Spleen (tissue), 11 donors: ENCODE data around the gene CA10. TPM values are rescaled to one million over a fixed set of nuclear protein-coding genes. Genes with fewer than 3 reads are reported as not detected.

Source experiments
- DNase-seq: peaks from one replicate; pipeline ENCODE4 v3.0.0-alpha.2; 2020
- H3K27ac ChIP-seq, 8 donors: fragments of 200-600 bp; sonication (generic) in 7 of 8; 1 replicate in 4 of 8; 2 replicates in 4 of 8; pipeline versions ENCODE4 v1.5.0 to v1.8.0; 2016 to 2021; ENCODE audit warnings: inconsistent platforms in 4 of 8, mild to moderate bottlenecking in 4 of 8, moderate library complexity in 1 of 8
- H3K27me3 ChIP-seq, 7 donors: fragments of 200-600 bp; sonication (generic) in 6 of 7; replicated peaks in 1 of 7; 1 replicate in 4 of 7; 2 replicates in 3 of 7; pipeline versions ENCODE4 v1.5.0 to v1.8.0; 2016 to 2021; ENCODE audit warnings: inconsistent platforms in 3 of 7, mild to moderate bottlenecking in 1 of 7
- H3K36me3 ChIP-seq, 6 donors: fragments of 200-600 bp; sonication (generic) in 5 of 6; 1 replicate in 4 of 6; 2 replicates in 2 of 6; pipeline versions ENCODE4 v1.5.0 to v1.8.0; 2016 to 2021; ENCODE audit warnings: inconsistent platforms in 2 of 6
- H3K4me1 ChIP-seq, 6 donors: fragments of 200-600 bp; sonication (generic) in 5 of 6; 1 replicate in 3 of 6; 2 replicates in 3 of 6; pipeline versions ENCODE4 v1.5.0 to v1.8.0; 2016 to 2021; ENCODE audit warnings: inconsistent platforms in 3 of 6
- H3K4me3 ChIP-seq, 8 donors: fragments of 200-600 bp; sonication (generic) in 7 of 8; 1 replicate in 4 of 8; 2 replicates in 4 of 8; pipeline versions ENCODE4 v1.5.0 to v1.8.0; 2016 to 2021; ENCODE audit warnings: inconsistent platforms in 4 of 8, mild to moderate bottlenecking in 4 of 8, moderate library complexity in 2 of 8
- H3K9me3 ChIP-seq, 8 donors: fragments of 200-600 bp; sonication (generic) in 7 of 8; 1 replicate in 4 of 8; 2 replicates in 4 of 8; pipeline versions ENCODE4 v1.5.0 to v1.8.0; 2016 to 2021; ENCODE audit warnings: inconsistent platforms in 4 of 8
- POLR2A ChIP-seq, 3 donors: fragments of 450-650 bp; IDR thresholded peaks; one replicate each; pipeline ENCODE4 v1.5.1; 2017; ENCODE audit warnings: antibody characterized with exemption in 3 of 3, mild to moderate bottlenecking in 1 of 3
- POLR2AphosphoS5 ChIP-seq, 3 donors: sonication (generic); formaldehyde crosslinking; IDR thresholded peaks; one replicate each; pipeline ENCODE4 v1.5.1; 2017; ENCODE audit warnings: antibody characterized with exemption in 3 of 3
- WGBS, 5 donors: extraction: QIAGEN DNeasy Blood & Tissue Kit in 3 of 5; methylation state at CpG; one replicate each; pipeline versions ENCODE4 v1.1.5 to v1.1.7; 2013 to 2018; 5-methylcytosine and 5-hydroxymethylcytosine counted together
- intact Hi-C: fragments of 100-400 bp; cut with DNase I; formaldehyde crosslinking; loops from one replicate; pipeline ENCODE4 v1.15.0; 2023; ENCODE audit warnings: low total_unique reads
- polyA plus RNA-seq, 3 donors: library from polyadenylated mRNA; stranded (reverse); fragments of 200-250 nt; gene quantifications; one replicate each; pipeline ENCODE4 v1.2.1, GENCODE V29; 2013
- total RNA-seq, 7 donors: library from RNA; depleted of rRNA in 3 of 7; stranded (reverse); fragments of >200 nt in 3 of 7; fragmentation: NEBNext Ultra II Directional in 4 of 7; extraction: Animal tissue kit (Norgen Biotek cat#: 25700) in 4 of 7; gene quantifications; one replicate each; pipeline versions ENCODE4 v1.1.0 to v1.2.1, GENCODE V29; 2016 to 2021
- TF ChIP-seq, protein P1 (sequence below), 11 experiments: fragments of 200-600 bp in 7 of 11; fragments of 450-650 bp in 4 of 11; sonication (generic) in 4 of 11; IDR thresholded peaks in 8 of 11; conservative IDR thresholded peaks in 3 of 11; 1 replicate in 7 of 11; 2 replicates in 4 of 11; pipeline versions ENCODE4 v1.4.0 to v1.8.0; 2016 to 2021; ENCODE audit warnings: antibody characterized with exemption in 11 of 11, inconsistent platforms in 4 of 11, mild to moderate bottlenecking in 1 of 11
- donor health status: healthy with polysubstance abuse.
- donor health status: DM: no; HTN: no; CAD: no; lungs with moderate emphysema.
- donor health status: DM: no; HTN: no; CAD: no.
- donor health status: Bipolar disorder and iron deficiency.
- donor health status: healthy.
- donor health status: DM: no; HTN: no; CAD: no.
- donor health status: DM: yes; HTN: yes; CAD: no.

Gene CA10
- total and polyA plus RNA-seq, 10 donors: 0.19 to 0.22 TPM; not detected in 8

DNA sequence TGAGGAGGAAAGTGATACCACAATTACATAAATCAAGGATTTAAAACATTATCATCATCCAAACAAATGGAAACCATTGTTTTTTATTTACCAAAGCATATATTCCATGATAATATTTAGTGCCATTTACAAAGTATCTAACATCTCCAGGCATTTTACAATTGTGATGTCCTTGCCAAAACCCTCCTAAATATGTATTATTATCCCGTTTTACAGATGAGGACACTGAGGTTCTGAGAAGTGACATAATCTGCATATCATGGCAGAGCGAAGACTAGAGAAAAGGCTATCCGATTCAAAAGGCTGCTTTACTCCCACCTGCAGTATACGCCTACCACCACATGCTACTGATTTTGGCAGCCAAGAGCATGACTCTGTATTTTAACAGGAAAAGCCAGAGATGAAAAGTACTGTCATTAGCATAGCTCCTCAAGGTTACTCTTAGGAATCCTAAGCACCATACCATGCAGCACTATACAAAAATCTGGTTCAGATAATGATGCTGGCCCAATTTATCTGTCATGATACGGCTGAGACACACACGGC, 301.4 kb downstream of the CA10 start:
- WGBS, 5 donors: 70 to 80% (median 75%) methylated on average over 6 of the region's 6 CpGs
- H3K27ac ChIP-seq: no peak overlapping the region
- H3K4me3 ChIP-seq: no peak overlapping the region
- no peaks in the 10 kb centered on the region for H3K36me3 ChIP-seq
- H3K9me3 ChIP-seq: no peaks in the 10 kb centered on the region
- intact Hi-C loops: no loop called here
- peaks cover 0 to 20% (median 0%) of the 10 kb centered on the region in 7 donors for H3K27me3 ChIP-seq
- no peak for TF ChIP-seq POLR2AphosphoS5 (IDR thresholded peaks at IDR 0.05)
- no peak for DNase-seq
- no peaks in the 10 kb centered on the region for H3K4me1 ChIP-seq

DNA sequence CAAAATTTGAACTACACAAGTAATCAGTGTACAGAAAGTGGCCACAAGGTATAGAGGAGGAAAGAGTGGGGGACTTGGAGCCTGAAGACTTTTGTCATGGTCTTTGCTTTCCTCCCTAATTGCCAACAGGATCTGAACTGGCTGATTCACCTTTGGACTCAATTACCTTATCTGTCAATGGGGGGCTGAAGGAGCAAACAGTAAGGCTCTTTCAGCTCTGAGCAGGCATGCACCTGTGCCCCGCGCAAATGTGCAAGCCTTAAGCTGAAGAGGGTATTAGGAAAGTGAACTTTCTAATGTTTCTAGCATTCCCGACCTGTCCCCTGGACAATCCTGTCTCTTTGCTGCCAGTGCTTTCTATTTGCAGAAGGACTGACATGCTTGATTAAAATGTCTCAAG, 302.7 kb downstream of the CA10 start:
- DNase-seq: no peak
- H3K9me3 ChIP-seq: no peaks in the 10 kb centered on the region
- WGBS, 5 donors: 81 to 90% (median 86%) methylated on average over 3 of the region's 3 CpGs
- H3K27me3 ChIP-seq: peaks cover 0 to 20% (median 0%) of the 10 kb centered on the region in 7 donors
- H3K4me1 ChIP-seq: no peaks in the 10 kb centered on the region
- no peaks in the 10 kb centered on the region for H3K36me3 ChIP-seq
- intact Hi-C loops: no loop called here
- H3K27ac ChIP-seq: no peak overlapping the region
- no peak overlapping the region for H3K4me3 ChIP-seq
- TF ChIP-seq, protein P1, sequence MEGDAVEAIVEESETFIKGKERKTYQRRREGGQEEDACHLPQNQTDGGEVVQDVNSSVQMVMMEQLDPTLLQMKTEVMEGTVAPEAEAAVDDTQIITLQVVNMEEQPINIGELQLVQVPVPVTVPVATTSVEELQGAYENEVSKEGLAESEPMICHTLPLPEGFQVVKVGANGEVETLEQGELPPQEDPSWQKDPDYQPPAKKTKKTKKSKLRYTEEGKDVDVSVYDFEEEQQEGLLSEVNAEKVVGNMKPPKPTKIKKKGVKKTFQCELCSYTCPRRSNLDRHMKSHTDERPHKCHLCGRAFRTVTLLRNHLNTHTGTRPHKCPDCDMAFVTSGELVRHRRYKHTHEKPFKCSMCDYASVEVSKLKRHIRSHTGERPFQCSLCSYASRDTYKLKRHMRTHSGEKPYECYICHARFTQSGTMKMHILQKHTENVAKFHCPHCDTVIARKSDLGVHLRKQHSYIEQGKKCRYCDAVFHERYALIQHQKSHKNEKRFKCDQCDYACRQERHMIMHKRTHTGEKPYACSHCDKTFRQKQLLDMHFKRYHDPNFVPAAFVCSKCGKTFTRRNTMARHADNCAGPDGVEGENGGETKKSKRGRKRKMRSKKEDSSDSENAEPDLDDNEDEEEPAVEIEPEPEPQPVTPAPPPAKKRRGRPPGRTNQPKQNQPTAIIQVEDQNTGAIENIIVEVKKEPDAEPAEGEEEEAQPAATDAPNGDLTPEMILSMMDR (IDR thresholded peaks at IDR 0.05 in 8 of 11, conservative IDR thresholded peaks at IDR 0.05 in 3 of 11): no peak
- no peak for TF ChIP-seq POLR2A (IDR thresholded peaks at IDR 0.05)
- no peak for TF ChIP-seq POLR2AphosphoS5 (IDR thresholded peaks at IDR 0.05)

DNA sequence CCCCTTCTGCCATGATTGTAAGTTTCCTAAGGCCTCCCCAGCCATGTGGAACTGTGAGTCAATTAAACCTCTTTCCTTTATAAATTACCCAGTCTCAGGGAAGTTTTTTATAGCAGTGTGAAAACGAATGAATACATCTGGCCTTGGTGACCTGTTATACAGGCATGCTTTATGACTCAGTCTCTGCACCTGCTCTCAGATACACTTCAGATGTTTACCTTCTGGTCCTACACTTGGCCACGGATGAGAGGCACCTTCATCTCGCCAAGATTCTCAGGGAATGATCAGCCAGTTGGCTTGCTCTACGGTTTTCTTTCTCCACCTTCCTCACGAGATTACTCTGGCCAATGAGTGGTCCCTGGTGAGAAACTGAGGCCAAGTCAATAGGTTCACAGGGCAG, 304.7 kb downstream of the CA10 start:
- 62 to 82% (median 66%) methylated on average over 5 of the region's 5 CpGs for WGBS, 5 donors
- Histone ChIP-seq H3K4me1 (no peaks in the 10 kb centered on the region), H3K9me3 (no peaks in the 10 kb centered on the region), H3K27ac (no peak overlapping the region), H3K36me3 (no peaks in the 10 kb centered on the region), H3K27me3 (peaks cover 0 to 15% (median 0%) of the 10 kb centered on the region in 7 donors), H3K4me3 (no peak overlapping the region)
- TF ChIP-seq POLR2AphosphoS5 (IDR thresholded peaks at IDR 0.05): no peak
- TF ChIP-seq, protein P1 (IDR thresholded peaks at IDR 0.05 in 8 of 11, conservative IDR thresholded peaks at IDR 0.05 in 3 of 11): no peak
- no peak for TF ChIP-seq POLR2A (IDR thresholded peaks at IDR 0.05)
- intact Hi-C loops: no loop called here
- DNase-seq: no peak

DNA sequence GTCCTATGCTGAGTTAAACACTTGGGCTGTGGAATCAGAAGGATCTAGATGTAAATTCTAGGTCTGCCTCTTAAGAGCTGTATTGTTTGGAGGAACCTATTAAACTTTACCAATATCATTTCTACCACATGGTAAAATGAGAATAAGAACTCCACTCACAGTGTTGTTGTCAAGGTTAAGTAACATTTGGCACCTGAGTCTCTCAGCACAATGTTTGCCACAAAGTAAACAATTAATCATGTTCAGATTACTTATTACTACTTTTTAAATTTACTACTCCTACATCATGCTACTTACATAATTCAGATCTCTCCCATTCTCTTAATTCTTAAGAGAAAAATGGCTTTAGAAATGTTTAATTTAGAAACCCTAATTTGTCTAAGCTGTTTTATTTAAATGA, 305.9 kb downstream of the CA10 start:
- no peak for TF ChIP-seq POLR2A (IDR thresholded peaks at IDR 0.05)
- no peak for TF ChIP-seq POLR2AphosphoS5 (IDR thresholded peaks at IDR 0.05)
- TF ChIP-seq, protein P1 (IDR thresholded peaks at IDR 0.05 in 8 of 11, conservative IDR thresholded peaks at IDR 0.05 in 3 of 11): no peak
- H3K27me3 ChIP-seq: peaks cover 0 to 22% (median 0%) of the 10 kb centered on the region in 7 donors
- H3K4me3 ChIP-seq: no peak overlapping the region
- DNase-seq: no peak
- no peaks in the 10 kb centered on the region for H3K36me3 ChIP-seq
- no peaks in the 10 kb centered on the region for H3K9me3 ChIP-seq
- H3K4me1 ChIP-seq: no peaks in the 10 kb centered on the region
- intact Hi-C loops: no loop called here
- H3K27ac ChIP-seq: no peak overlapping the region

DNA sequence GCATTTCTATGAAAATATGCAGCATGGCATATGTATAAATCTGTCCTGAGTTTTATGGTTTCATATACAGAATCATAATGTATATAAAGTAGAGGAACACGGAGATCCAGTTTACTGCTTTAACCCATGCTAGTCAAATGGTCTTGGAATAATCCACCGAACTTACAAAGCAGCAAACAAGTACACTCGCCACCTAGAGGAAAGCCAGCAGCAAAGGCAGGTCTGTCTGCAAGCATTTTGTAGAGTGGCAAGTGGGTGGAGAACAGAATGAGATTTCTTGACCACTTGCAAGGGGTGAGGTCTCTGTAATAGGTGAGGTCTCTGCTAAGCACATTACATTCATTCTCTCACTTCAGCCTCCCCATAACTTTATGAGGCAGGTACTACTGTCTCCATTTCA, 308.3 kb downstream of the CA10 start:
- no peak for TF ChIP-seq POLR2A (IDR thresholded peaks at IDR 0.05)
- TF ChIP-seq POLR2AphosphoS5 (IDR thresholded peaks at IDR 0.05): no peak
- TF ChIP-seq, protein P1 (IDR thresholded peaks at IDR 0.05 in 8 of 11, conservative IDR thresholded peaks at IDR 0.05 in 3 of 11): no peak
- Histone ChIP-seq H3K36me3 (no peaks in the 10 kb centered on the region), H3K4me3 (no peak overlapping the region), H3K27me3 (peaks cover 0 to 22% (median 0%) of the 10 kb centered on the region in 7 donors), H3K9me3 (no peaks in the 10 kb centered on the region), H3K4me1 (no peaks in the 10 kb centered on the region), H3K27ac (no peak overlapping the region)
- DNase-seq: no peak
- whole genome bisulfite sequencing, 5 donors: 42 to 48% (median 45%) methylated on average over 3 of the region's 3 CpGs
- intact Hi-C loops: no loop called here
